Measurements from ENCODE around the gene BNC1. TPM values are rescaled to one million over a fixed set of nuclear protein-coding genes. Genes with fewer than 3 reads are reported as not detected.

Gene BNC1
- total RNA-seq, 1 donor from 2014 or later = not detected

DNA sequence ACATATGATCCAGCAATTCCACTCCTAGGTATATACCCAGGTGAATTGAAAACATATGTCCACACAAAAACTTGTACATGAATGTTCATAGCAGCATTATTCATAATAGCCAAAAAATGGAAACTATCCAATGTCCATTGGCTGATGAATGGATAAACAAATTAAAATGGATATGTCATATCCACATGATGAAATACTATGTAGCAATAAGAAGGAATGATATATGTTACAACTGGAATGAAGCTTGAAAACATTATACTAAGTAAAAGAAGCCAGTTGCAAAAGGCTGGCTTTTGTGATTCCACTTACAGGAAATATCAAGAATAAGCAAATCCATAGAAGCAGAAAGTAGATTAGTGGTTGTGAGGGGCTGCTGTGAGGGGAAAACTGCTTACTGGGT lies 33.7 kb downstream of the BNC1 start:
- no peaks in the 10 kb centered on the region for H3K4me1 Mint-ChIP-seq
- no peak overlapping the region for H3K4me3 Mint-ChIP-seq
- TF ChIP-seq, protein P1, sequence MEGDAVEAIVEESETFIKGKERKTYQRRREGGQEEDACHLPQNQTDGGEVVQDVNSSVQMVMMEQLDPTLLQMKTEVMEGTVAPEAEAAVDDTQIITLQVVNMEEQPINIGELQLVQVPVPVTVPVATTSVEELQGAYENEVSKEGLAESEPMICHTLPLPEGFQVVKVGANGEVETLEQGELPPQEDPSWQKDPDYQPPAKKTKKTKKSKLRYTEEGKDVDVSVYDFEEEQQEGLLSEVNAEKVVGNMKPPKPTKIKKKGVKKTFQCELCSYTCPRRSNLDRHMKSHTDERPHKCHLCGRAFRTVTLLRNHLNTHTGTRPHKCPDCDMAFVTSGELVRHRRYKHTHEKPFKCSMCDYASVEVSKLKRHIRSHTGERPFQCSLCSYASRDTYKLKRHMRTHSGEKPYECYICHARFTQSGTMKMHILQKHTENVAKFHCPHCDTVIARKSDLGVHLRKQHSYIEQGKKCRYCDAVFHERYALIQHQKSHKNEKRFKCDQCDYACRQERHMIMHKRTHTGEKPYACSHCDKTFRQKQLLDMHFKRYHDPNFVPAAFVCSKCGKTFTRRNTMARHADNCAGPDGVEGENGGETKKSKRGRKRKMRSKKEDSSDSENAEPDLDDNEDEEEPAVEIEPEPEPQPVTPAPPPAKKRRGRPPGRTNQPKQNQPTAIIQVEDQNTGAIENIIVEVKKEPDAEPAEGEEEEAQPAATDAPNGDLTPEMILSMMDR (IDR thresholded peaks at IDR 0.05) = no peak
- ATAC-seq (ENCODE audit: low read depth) = no peak
- ChIA-PET CTCF (interaction anchor here (1.0 kb wide), 1 partner anchor 309 kb away, joined by 4 read pairs; no protein-coding TSS in a partner anchor), POLR2A (no interaction called here)
- no peaks in the 10 kb centered on the region for H3K9me3 Mint-ChIP-seq
- H3K27ac Mint-ChIP-seq = no peak overlapping the region
- intact Hi-C loops (cut with micrococcal nuclease) = no loop called here
- no peak for DNase-seq
- no peaks in the 10 kb centered on the region for H3K36me3 Mint-ChIP-seq (ENCODE audit: low read depth)
- peaks cover 25% of the 10 kb centered on the region for H3K27me3 Mint-ChIP-seq

DNA sequence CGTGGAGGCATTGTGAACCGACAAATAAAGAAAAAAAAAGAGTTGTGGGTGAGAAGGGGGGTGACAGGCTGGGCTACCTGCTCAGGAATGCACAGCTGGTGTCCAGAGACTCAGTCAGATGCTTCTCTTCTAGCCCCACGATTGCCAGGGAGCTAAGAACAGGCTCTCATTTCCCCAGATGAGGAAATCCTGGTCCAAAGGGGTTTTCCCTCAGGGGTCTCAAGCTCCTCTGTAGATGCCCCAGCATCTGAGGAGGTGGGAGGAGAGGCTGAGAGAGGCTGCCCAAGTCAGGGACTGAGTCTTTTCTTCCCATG lies 35.5 kb downstream of the BNC1 start:
- H3K36me3 Mint-ChIP-seq (ENCODE audit: low read depth) = no peaks in the 10 kb centered on the region

DNA sequence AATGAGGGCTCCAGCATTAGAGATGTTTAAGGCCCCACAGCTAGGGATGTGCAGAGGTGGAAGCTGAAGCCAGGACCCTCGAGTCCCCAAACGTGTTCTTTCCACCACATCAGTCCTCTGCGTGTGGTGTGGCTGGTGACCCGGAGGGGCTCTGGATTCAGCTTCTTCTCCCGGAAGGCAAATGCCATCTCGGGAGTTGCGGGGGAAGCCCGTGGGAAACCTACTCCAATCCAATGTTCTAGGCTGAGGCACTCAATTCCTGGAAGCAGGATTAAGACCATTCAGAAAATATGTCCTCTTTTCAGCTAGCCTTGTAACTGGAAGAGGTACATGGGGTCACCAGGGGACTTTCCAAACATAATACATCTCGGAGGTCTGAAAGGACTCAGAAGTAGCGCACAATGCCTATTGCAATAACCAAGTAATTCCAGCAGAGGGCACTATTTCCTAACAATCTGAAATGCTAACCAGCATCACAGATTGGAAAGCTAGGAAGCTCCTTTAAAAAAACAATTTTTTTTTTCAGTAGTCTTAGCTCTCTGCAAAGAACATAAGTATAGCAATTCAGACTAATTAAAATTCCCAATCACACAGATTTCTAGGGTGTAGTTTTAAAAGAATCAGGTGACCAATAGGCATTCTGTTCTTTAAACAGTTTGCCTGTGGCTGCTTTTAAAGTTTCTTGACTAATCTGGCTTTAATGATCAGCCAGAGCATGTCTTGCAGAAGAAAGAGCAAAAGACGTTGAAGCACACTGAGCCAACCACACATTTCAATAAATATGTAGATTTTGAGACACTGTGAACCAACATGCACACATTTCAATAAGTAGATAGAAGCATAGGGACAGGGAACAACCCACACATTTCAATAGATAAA lies 36.1 kb downstream of the BNC1 start:
- H3K27me3 Mint-ChIP-seq = peaks cover 29% of the 10 kb centered on the region
- TF ChIP-seq, protein P1 (IDR thresholded peaks at IDR 0.05) = peak; percentile 77
- H3K9me3 Mint-ChIP-seq = peaks cover 4% of the 10 kb centered on the region
- no peaks in the 10 kb centered on the region for H3K36me3 Mint-ChIP-seq (ENCODE audit: low read depth)
- ChIA-PET POLR2A (no interaction called here), CTCF (interaction anchor here (0.8 to 1.5 kb wide), 6 partner anchors 13 to 314 kb away, joined by 3 to 7 read pairs (median 4); no protein-coding TSS in a partner anchor)
- H3K4me3 Mint-ChIP-seq = no peak overlapping the region
- DNase-seq (no peak), ATAC-seq (ENCODE audit: low read depth) (no peak)
- no peaks in the 10 kb centered on the region for H3K4me1 Mint-ChIP-seq
- intact Hi-C loops (cut with micrococcal nuclease) = loop anchor here (1.0 kb wide), 1 partner anchor 324 kb away; no protein-coding TSS in a partner anchor
- no peak overlapping the region for H3K27ac Mint-ChIP-seq

More for the DNA sequence above, 35.5 kb downstream of the BNC1 start:
- DNase-seq (no peak), ATAC-seq (ENCODE audit: low read depth) (no peak)
- H3K9me3 Mint-ChIP-seq = peaks cover 4% of the 10 kb centered on the region
- H3K4me3 Mint-ChIP-seq = no peak overlapping the region
- intact Hi-C loops (cut with micrococcal nuclease) = no loop called here
- H3K27me3 Mint-ChIP-seq = peaks cover 29% of the 10 kb centered on the region
- H3K27ac Mint-ChIP-seq = no peak overlapping the region
- TF ChIP-seq, protein P1 (IDR thresholded peaks at IDR 0.05) = no peak
- POLR2A ChIA-PET = no interaction called here
- CTCF ChIA-PET = interaction anchor here (0.8 to 1.5 kb wide), 4 partner anchors 13 to 314 kb away, joined by 3 to 7 read pairs (median 4); no protein-coding TSS in a partner anchor
- no peaks in the 10 kb centered on the region for H3K4me1 Mint-ChIP-seq

DNA sequence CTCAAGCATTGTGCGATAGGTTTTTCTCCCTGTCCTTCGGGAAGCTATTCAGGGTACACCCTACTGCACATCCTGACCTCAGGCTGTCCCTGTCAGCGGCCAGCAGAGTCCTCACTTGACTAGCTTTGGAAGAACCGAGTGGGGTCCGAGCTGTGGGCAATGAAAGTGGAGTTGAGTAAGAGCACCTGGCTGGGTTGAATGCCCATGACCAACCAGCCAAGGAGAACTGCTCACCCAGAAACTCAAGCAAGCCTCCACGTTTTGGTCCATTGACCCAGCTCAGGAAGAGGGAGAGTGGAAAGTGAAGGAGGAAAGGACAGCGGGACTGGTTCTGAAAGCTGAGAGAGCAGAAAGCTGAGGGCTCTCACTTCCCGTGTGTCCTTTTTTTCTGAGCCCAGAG lies 40.8 kb downstream of the BNC1 start:
- Mint-ChIP-seq H3K4me1 (no peaks in the 10 kb centered on the region), H3K27me3 (peaks cover 29% of the 10 kb centered on the region), H3K9me3 (peaks cover 7% of the 10 kb centered on the region), H3K27ac (no peak overlapping the region), H3K4me3 (no peak overlapping the region), H3K36me3 (ENCODE audit: low read depth) (no peaks in the 10 kb centered on the region)
- DNase-seq (no peak), ATAC-seq (ENCODE audit: low read depth) (no peak)
- intact Hi-C loops (cut with micrococcal nuclease) = no loop called here
- ChIA-PET POLR2A (no interaction called here), CTCF (no interaction called here)
- TF ChIP-seq, protein P1 (IDR thresholded peaks at IDR 0.05) = no peak

DNA sequence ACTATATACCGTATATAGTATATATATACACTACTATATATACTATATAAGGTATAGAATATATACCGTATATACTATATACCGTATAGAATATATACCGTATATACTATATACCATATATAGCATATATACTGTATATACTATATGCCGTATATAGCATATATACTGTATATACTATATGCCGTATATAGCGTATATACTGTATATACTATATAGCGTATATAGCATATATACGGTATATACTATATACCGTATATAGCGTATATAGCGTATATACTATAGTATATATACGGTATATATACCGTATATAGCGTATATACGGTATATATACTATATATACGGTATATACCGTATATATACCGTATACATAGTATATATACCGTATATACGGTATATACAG lies 54.2 kb downstream of the BNC1 start:
- DNase-seq = no peak
- Mint-ChIP-seq H3K4me3 (no peak overlapping the region), H3K27ac (no peak overlapping the region), H3K9me3 (no peaks in the 10 kb centered on the region), H3K4me1 (no peaks in the 10 kb centered on the region), H3K27me3 (no peaks in the 10 kb centered on the region), H3K36me3 (ENCODE audit: low read depth) (no peaks in the 10 kb centered on the region)
- TF ChIP-seq, protein P1 (IDR thresholded peaks at IDR 0.05) = no peak
- ATAC-seq (ENCODE audit: low read depth) = no peak
- CTCF ChIA-PET = no interaction called here
- POLR2A ChIA-PET = no interaction called here
- intact Hi-C loops (cut with micrococcal nuclease) = no loop called here
